Loucy (cell line): Measurements from ENCODE around the gene ACVRL1.

Source experiments
- CTCF ChIP-seq: fragments of 200-600 bp; sonication (generic); conservative IDR thresholded peaks from 2 replicates; pipeline ENCODE4 v1.5.1; 2014; ENCODE audit warnings: mild to moderate bottlenecking, antibody characterized with exemption, low read length
- EZH2phosphoT487 ChIP-seq: fragments of 200-600 bp; IDR thresholded peaks from 2 replicates; pipeline ENCODE4 v1.6.1; 2018; ENCODE audit warnings: antibody characterized with exemption, mild to moderate bottlenecking, moderate library complexity, borderline replicate concordance

GRCh38 chr12:51863363-51863932, 43.9 kb upstream of the ACVRL1 start:
- TF ChIP-seq CTCF (no peak), EZH2phosphoT487 (no peak)
